Stimulated activated CD4-positive, alpha-beta T cell treated with anti-CD3 and anti-CD28 coated beads, Interleukin-1b, Interleukin-23, amount 100 ng/mL, for 4 hours (primary cell): ENCODE results near the gene TMEM115.
A peak's percentile ranks its signal among the peaks of the same experiment; 100 is the strongest.

Experiments
- DNase-seq, 2 donors: peaks; one replicate each; pipeline ENCODE4 v3.0.0-alpha.2; 2020; ENCODE audit warnings: low read depth in 2 of 2

TMEM115 gene

DNA sequence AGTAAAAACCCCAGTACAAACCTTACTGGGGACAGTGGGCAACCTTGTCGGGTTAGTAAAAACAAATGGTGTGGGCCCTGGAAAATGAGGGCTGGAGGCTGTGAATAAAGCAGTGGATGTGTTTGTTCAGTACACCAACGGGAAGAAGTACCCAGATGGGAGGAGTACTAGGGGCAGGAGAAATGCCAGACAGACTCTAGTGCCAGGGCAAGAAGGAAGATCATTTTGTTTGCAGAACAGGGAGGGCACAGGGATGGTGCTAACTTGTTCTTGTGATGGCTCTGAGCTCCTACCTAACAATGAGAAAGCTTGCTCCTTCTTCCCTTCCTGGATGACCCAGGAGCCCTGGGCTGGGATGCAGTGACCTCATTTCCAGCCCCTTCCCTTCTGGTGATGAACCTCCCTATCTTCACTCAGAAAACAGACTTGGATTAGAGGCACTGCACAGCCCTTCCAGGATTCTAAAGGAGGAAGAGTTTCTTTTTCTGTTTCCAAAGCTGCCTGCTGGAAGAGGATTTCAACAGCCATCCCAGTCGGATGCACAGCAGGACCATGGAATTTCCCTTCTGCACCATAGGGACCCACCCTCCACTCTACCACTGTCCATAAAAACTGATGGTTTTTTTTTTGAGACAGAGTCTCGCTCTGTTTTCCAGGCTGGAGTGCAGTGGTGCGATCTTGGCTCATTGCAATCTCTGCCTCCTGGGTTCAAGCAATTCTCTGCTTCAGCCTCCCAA is 24.8 kb downstream of the TMEM115 start:
- DNase-seq: no peak

DNA sequence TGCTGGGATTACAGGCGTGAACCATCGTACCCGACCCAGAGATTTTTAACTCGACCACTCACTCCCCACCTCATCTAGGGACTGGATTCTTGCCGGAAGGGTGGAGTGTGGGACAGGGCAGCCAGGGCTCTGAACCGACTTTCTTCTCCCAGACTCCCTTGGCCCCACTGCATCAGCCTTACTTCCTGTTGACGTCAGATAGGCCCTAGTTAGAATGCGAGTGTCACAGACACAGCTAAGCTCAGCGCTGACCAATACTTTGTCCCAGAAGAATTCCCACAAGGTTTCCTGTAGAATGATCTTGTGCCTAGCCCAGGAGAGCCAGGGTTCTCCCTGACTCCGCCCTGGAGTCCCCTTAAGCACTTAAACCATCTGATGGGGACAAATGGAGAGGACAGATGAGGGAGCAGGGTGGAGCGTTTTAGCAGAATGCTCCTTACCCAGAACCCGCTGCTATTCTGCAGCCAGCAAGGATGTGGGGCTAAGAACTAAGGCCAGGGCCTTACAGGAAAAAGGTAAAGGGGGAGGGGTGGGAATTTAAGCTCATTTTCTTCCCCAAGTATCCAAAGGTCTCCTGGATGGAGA is 25.5 kb downstream of the TMEM115 start:
- DNase-seq: no peak

- DNase-seq: no peak
Measured at GRCh38 chr3:50331364-50331907, 27.9 kb downstream of the TMEM115 start.

DNA sequence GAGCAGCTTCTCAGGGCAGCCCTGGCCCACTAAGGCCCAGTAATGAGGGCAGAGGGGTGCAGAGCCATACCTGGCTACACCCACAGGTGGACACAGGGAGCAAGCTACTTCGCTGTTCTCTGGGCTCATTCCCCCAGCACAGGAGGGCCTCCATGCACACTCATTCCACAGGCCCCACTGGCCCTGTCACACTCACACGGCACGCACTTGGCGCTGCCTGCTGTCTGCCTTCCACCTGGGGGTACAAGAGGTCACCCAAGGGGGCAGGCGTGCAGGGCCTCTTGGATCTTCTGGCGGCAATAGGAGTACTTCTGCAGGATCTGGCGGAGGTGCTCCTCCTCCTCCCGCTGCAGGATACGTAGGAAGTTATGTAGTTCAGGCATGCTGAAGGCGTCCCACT is 29.0 kb downstream of the TMEM115 start:
- DNase-seq: no peak

DNA sequence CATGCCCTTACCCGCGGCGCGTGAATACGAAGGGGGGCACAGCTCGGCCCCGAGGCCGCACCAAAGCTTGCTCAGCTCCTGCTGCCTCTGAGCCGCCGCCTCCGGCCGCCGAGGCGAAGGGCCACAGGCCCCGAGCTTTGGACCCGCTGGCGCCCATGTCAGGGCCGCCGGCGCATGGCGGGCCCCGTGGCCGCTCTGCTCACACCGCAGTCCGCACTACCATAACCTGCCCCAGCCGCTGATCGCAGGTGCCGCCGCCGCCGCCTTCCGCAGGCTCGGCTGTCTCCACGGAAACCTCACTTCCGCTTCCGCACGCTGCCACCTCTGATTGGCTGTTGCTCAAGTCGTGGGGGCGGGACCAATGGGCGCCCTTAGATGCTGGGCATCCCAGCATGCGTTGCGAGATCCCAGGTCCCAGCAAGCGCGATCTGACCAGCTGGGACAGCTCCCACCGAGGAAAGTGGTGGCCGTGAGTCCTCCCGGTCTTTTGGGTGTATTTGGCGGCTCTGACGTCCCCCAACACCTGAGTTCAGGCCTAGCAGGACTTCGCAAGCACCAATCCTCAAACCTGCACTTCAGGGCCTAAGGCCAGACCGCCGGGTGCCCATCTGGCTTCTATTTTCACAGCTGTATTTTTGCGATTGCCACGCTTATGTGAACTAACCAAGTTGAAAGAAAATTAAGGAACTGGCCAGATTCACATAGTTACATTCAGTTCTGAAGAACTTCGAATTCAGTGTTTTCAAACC is 31.2 kb downstream of the TMEM115 start, which contains the start of gene TUSC2:
TUSC2 (minus strand) TSS at position 281 of the 749 bp plus-strand sequence; CDS start at position 157, 124 bp downstream.
- DNase-seq: peak; percentile 88 to 89

GRCh38 chr3:50327129-50327528 is 32.2 kb downstream of the TMEM115 start:
- no peak for DNase-seq

GRCh38 chr3:50326182-50326541 is 33.2 kb downstream of the TMEM115 start:
- DNase-seq: no peak

GRCh38 chr3:50325497-50326181 is 33.7 kb downstream of the TMEM115 start:
- no peak for DNase-seq

- no peak for DNase-seq
Measured at GRCh38 chr3:50325113-50325480, 34.2 kb downstream of the TMEM115 start.

DNA sequence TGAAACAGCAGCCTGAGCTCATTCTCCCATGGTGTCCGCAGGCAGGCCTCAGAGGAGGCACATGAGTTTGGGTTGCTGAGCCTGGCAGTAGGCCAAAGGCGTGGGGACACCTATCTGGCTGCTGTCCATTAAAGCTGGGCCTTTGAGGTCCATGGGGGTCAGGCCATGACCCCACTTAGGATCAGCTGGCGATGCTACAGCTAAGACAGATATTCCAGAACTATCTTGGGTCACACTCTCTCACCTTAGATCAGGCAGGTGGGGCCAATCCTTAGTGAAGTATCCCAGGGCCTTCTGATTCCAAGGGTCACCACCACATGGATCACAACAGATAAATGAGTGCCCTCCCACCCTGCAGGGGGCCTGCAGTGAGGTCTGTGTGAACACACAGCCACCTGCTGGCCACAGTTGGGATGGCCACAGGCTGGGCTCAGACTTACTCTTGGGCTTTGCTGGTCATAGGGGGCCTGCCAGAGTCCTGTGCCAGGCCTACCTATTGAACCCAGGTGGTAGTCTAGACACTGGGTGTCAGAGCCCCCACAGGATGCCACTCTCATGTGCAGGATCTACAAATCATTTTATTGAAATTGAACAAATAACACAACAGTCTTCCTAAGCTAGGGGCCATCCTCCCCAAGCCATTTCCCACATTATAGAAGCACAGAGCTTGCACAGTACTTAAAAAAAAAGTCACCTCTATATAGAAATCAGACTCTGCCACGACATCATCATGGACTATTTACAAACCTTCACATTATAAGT is 34.8 kb downstream of the TMEM115 start:
- DNase-seq: peak in 1 of 2 donors; percentile 62

- DNase-seq: no peak
Measured at GRCh38 chr3:50323614-50324199, 35.6 kb downstream of the TMEM115 start.

GRCh38 chr3:50323092-50323600 is 36.2 kb downstream of the TMEM115 start:
- no peak for DNase-seq

DNA sequence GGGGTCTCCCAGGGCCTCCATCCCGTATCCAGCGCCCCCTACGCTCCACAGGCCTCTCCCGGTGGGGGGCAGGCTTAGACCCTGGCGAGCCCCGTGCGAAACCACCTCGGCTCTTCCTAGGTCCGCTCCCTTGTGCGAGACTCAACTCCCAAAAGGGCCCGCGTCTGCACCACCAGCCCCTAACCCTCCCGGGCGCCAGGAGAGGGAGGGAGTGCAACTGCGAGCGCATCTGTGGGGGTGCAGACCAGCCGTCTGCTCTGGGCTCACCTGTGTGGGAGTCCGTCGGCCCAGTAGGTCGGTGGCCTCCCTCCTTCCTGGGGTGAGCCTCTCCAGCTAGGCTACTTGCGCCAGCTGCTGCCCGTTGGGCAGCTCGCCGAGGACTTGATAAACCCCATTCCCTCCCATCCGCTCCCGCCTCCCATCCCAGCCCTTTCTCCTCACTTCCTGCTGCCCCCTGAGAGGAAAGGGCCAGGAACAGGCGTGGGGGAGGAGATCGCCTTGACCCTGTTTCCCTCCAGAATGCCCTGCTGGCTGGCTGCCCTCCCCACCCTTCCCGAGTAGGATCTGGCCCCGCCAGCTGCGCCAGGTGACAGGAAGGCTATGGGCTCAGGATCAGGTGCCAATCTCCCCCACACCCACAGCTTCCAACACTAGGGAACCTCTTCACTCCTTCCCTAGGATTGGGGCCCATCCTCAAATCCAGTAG is 36.8 kb downstream of the TMEM115 start, which contains the start of gene HYAL2:
HYAL2 (minus strand) TSS at position 360 of the 706 bp plus-strand sequence. CDS start 2,256 bp downstream, outside the sequence.
- DNase-seq: no peak

GRCh38 chr3:50322115-50322385 is 37.3 kb downstream of the TMEM115 start:
- DNase-seq: no peak

DNA sequence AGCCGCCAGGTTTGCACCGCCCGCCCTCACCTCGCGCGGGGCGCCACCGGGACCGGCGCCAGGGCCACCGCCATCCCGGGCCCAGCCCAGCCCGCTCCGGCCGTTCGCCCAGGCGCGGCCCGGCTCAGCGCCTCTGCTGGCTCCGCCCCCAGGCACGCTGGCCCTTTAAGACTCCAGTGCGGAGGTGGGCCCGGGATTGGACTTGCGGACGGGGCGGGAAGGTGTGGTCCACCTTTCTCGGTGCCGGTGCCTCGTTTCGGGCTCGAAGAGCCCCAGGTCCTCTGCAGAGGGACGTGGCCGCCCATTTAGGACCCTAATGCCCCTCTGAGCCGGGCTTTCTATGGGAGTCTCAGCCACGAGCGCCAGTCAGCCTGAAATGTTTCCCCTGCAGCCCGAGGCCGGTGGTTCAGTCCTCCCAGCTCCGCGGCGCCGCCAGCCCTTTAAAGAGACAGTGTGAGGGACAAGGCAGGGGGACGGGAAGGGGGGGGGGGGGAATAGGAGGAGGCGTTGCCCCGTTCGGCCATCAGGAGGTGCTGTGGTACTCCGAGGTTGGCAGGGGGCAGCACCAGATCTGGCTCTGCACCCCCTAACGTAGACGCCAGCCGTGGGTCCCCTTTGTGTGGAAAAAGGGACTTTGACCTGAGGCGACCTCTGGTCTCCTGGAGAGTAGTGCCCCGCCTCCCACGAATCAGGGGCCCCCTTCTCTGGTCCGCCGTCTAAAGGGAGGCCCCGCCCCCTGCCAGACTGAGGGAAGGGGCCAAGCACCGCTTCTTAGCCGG is 37.8 kb downstream of the TMEM115 start:
- DNase-seq: peak; percentile 68 to 75

GRCh38 chr3:50320853-50321335 is 38.4 kb downstream of the TMEM115 start:
- peak; percentile 54 to 63 for DNase-seq

- no peak for DNase-seq
Measured at GRCh38 chr3:50319894-50320625, 39.3 kb downstream of the TMEM115 start.

DNA sequence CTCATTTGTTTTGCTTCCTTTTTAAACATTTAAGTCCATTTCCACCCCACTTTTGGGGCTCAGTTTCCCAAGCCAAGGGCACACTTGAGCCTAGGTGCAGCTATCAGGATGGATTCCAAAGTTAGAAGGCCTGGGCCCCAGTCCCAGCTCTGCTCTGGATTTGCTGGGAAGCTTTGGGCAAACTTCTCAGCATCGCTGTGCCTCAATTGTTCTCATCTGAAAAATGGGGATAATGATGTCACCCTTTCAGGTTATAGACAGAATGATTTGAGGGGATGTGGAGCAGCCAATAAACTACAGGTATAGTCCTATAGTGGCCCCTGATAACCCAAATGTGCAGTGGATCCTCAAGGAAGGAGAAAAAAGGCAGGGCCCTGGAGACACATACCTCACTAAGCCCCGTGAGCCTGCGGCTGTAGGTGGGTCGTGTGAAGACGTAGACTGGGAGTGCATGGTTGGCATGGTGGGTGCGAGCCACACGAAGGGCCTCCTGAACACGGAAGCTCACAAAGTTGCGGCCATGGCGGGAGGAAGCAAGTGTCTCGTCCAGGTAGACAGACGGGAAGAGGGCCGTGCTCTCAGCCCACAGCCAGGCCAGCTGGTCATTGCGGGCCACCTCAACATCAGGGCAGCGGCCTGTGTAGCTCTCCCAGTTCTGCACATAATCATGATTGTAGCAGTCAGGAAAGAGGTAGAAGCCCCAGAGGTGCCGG is 40.0 kb downstream of the TMEM115 start:
- no peak for DNase-seq
